Type B pancreatic cell (in vitro differentiated cells): Measurements from ENCODE around the gene ZC3HAV1L. TPM values are rescaled to one million over a fixed set of nuclear protein-coding genes. Genes with fewer than 3 reads are reported as not detected.

Source experiments
- DNase-seq: peaks from one replicate; pipeline ENCODE4 v3.0.0; 2021; ENCODE audit warnings: mixed read lengths; ENCODE audit not compliant: unreplicated experiment; ENCODE audit errors: extremely low spot score
- H3K27ac Mint-ChIP-seq: 2 replicates; pipeline ENCODE4 v1.8.0; 2021; ENCODE audit warnings: mild to moderate bottlenecking, mixed read lengths
- H3K27me3 Mint-ChIP-seq: 2 replicates; pipeline ENCODE4 v1.8.0; 2021; ENCODE audit warnings: mixed read lengths
- H3K36me3 Mint-ChIP-seq: 2 replicates; pipeline ENCODE4 v1.8.0; 2021; ENCODE audit warnings: mixed read lengths
- H3K4me1 Mint-ChIP-seq: one replicate; pipeline ENCODE4 v1.8.0; 2021; ENCODE audit warnings: mixed read lengths; ENCODE audit not compliant: unreplicated experiment
- H3K4me3 Mint-ChIP-seq: 2 replicates; pipeline ENCODE4 v1.8.0; 2021; ENCODE audit warnings: mild to moderate bottlenecking, mixed read lengths
- H3K9me3 Mint-ChIP-seq: 2 replicates; pipeline ENCODE4 v1.8.0; 2021; ENCODE audit warnings: mixed read lengths
- CTCF ChIP-seq: fragments of 200-600 bp; sonication (generic); conservative IDR thresholded peaks from 2 replicates; pipeline ENCODE4 v1.5.0; 2021; ENCODE audit warnings: antibody characterized with exemption, mild to moderate bottlenecking
- total RNA-seq: library from RNA; stranded (reverse); gene quantifications from 2 replicates; pipeline ENCODE4 v1.2.1, GENCODE V29; 2021; ENCODE audit warnings: low replicate concordance

The ZC3HAV1L gene
- total RNA-seq, 1 donor from 2014 or later = 3.1 TPM

GRCh38 chr7:138982204-138982623 is 53.6 kb downstream of the ZC3HAV1L start:
- DNase-seq = peak; percentile 47
- H3K4me3 Mint-ChIP-seq = peak overlapping the region; percentile 87
- peaks cover 5% of the 10 kb centered on the region for H3K9me3 Mint-ChIP-seq
- no peak for TF ChIP-seq CTCF
- H3K4me1 Mint-ChIP-seq = peaks cover 28% of the 10 kb centered on the region
- peaks cover 6% of the 10 kb centered on the region for H3K36me3 Mint-ChIP-seq
- H3K27ac Mint-ChIP-seq = peak overlapping the region; percentile 58
- peaks cover 8% of the 10 kb centered on the region for H3K27me3 Mint-ChIP-seq

- Mint-ChIP-seq H3K4me3 (peak within 1 kb of the TSS; percentile 97), H3K27ac (peak within 1 kb of the TSS; percentile 93), H3K4me1 (peaks cover 28% of the 10 kb centered on the region), H3K9me3 (peaks cover 5% of the 10 kb centered on the region), H3K36me3 (peaks cover 6% of the 10 kb centered on the region), H3K27me3 (peaks cover 8% of the 10 kb centered on the region)
- peak; percentile 7 for TF ChIP-seq CTCF
- DNase-seq = peak; percentile 86
Measured at GRCh38 chr7:138981332-138982203, 54.3 kb downstream of the ZC3HAV1L start, which contains the start of gene KIAA1549. TSS of gene KIAA1549 (minus strand) at chr7:138981389. CDS start at chr7:138981269, 120 bp downstream.

- peaks cover 29% of the 10 kb centered on the region for H3K4me1 Mint-ChIP-seq
- H3K36me3 Mint-ChIP-seq = peaks cover 6% of the 10 kb centered on the region
- peaks cover 8% of the 10 kb centered on the region for H3K27me3 Mint-ChIP-seq
- no peak for TF ChIP-seq CTCF
- H3K27ac Mint-ChIP-seq = peak overlapping the region; percentile 93
- no peaks in the 10 kb centered on the region for H3K9me3 Mint-ChIP-seq
- peak; percentile 69 for DNase-seq
- peak overlapping the region; percentile 97 for H3K4me3 Mint-ChIP-seq
Measured at GRCh38 chr7:138980563-138981291, 55.1 kb downstream of the ZC3HAV1L start.

- Mint-ChIP-seq H3K36me3 (peaks cover 6% of the 10 kb centered on the region), H3K4me3 (peak overlapping the region; percentile 97), H3K9me3 (no peaks in the 10 kb centered on the region), H3K4me1 (peaks cover 35% of the 10 kb centered on the region), H3K27me3 (peaks cover 8% of the 10 kb centered on the region), H3K27ac (peak overlapping the region; percentile 93)
- TF ChIP-seq CTCF = no peak
- peak; percentile 40 for DNase-seq
Measured at GRCh38 chr7:138979988-138980562, 55.8 kb downstream of the ZC3HAV1L start.

- Mint-ChIP-seq H3K36me3 (peaks cover 6% of the 10 kb centered on the region), H3K4me3 (peak overlapping the region; percentile 97), H3K9me3 (no peaks in the 10 kb centered on the region), H3K27ac (peak overlapping the region; percentile 93), H3K4me1 (peaks cover 41% of the 10 kb centered on the region), H3K27me3 (peaks cover 8% of the 10 kb centered on the region)
- DNase-seq = peak; percentile 25
- peak; percentile 56 for TF ChIP-seq CTCF
Measured at GRCh38 chr7:138979226-138979979, 56.4 kb downstream of the ZC3HAV1L start.
